ENCODE data around the gene KCTD20. TPM values are rescaled to one million over a fixed set of nuclear protein-coding genes. Genes with fewer than 3 reads are reported as not detected.
A peak's percentile ranks its signal among the peaks of the same experiment; 100 is the strongest.

KCTD20 gene
- total and polyA plus RNA-seq, 11 donors, result 8.3 to 43.9 (median 27.7) TPM

- DNase-seq (no peak), ATAC-seq (no peak)
- TF ChIP-seq POLR2A (IDR thresholded peaks at IDR 0.05) (no peak), CTCF (IDR thresholded peaks at IDR 0.05) (no peak)
- Histone ChIP-seq H3K4me1 (peaks cover 0 to 13% (median 6%) of the 10 kb centered on the region in 12 donors), H3K9me3 (no peaks in the 10 kb centered on the region), H3K4me3 (no peak overlapping the region), H3K36me3 (no peaks in the 10 kb centered on the region), H3K27me3 (no peaks in the 10 kb centered on the region), H3K27ac (no peak overlapping the region)
- intact Hi-C loops (cut with DNase I), result loop anchor here in 5 of 10 donors (10.0 kb wide), 4 partner anchors 168 to 338 kb away; partner anchors contain the start of gene SRSF3 (in 1 of the 5)
- WGBS, 4 donors, result 89 to 93% (median 91%) methylated on average over 3 of the region's 3 CpGs
Measured at GRCh38 chr6:36426622-36427021, 16.2 kb upstream of the KCTD20 start.

DNA sequence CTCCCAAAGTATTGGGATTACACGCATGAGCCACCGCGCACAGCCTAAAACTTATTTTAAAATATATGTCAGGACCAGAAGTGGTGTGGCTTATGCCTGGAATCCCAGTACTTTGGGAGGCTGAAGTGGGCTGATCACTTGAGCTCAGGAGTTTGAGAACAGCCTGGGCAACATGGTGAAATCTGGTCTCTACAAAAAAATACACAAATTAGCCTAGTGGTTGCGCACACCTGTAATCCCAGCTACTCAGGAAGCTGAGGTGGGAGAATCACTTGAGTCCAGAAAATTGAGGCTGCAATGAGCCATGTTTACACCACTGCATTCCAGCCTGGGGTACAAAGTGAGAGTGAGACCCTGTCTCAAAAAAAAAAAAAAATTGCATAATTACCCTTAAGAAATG is 13.9 kb upstream of the KCTD20 start:
- no peaks in the 10 kb centered on the region for H3K36me3 ChIP-seq
- TF ChIP-seq CTCF (IDR thresholded peaks at IDR 0.05), result peak in 4 of 12 donors; percentile 10 to 38 (median 16)
- TF ChIP-seq POLR2A (IDR thresholded peaks at IDR 0.05), result no peak
- DNase-seq (no peak), ATAC-seq (no peak)
- no peak overlapping the region for H3K27ac ChIP-seq
- 53 to 97% (median 59%) methylated on average over 4 of the region's 4 CpGs for WGBS, 4 donors
- H3K4me3 ChIP-seq, result no peak overlapping the region
- H3K4me1 ChIP-seq, result peaks cover 0 to 1% (median 0%) of the 10 kb centered on the region in 12 donors
- intact Hi-C loops (cut with DNase I), result loop anchor here in 5 of 10 donors (10.0 kb wide), 4 partner anchors 166 to 336 kb away; partner anchors contain the start of gene SRSF3 (in 1 of the 5)
- no peaks in the 10 kb centered on the region for H3K9me3 ChIP-seq
- no peaks in the 10 kb centered on the region for H3K27me3 ChIP-seq

GRCh38 chr6:36430351-36430750 is 12.4 kb upstream of the KCTD20 start:
- no peaks in the 10 kb centered on the region for H3K27me3 ChIP-seq
- no peaks in the 10 kb centered on the region for H3K9me3 ChIP-seq
- no peaks in the 10 kb centered on the region for H3K4me1 ChIP-seq
- DNase-seq (no peak), ATAC-seq (no peak)
- intact Hi-C loops (cut with DNase I), result no loop called here
- no peak overlapping the region for H3K4me3 ChIP-seq
- WGBS, 4 donors, result 59 to 63% (median 61%) methylated on average over 2 of the region's 2 CpGs
- H3K36me3 ChIP-seq, result no peaks in the 10 kb centered on the region
- H3K27ac ChIP-seq, result no peak overlapping the region
- TF ChIP-seq POLR2A (IDR thresholded peaks at IDR 0.05) (no peak), CTCF (IDR thresholded peaks at IDR 0.05) (no peak)

DNA sequence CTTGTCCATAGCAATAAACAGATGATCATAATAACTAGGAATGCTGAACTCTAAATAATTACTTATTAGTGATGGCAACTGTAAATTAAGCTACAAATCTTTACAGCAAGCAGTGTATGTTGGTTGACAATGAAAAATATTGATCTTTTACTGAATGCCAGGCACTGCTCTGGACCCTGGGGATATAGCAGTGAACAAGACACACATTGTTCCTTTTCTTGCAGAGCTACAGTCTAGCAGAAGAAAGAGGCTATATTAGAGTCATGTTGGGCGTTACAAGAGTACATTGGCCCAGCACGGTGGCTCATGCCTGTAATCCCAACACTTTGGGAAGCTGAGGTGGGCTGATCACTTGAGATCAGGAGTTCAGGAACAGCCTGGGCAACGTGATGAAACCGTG is 11.6 kb upstream of the KCTD20 start:
- TF ChIP-seq POLR2A (IDR thresholded peaks at IDR 0.05) (no peak), CTCF (IDR thresholded peaks at IDR 0.05) (no peak)
- intact Hi-C loops (cut with DNase I), result no loop called here
- H3K9me3 ChIP-seq, result no peaks in the 10 kb centered on the region
- H3K36me3 ChIP-seq, result no peaks in the 10 kb centered on the region
- no peak for ATAC-seq
- no peaks in the 10 kb centered on the region for H3K4me1 ChIP-seq
- H3K27ac ChIP-seq, result no peak overlapping the region
- 77 to 89% (median 86%) methylated on average over 4 of the region's 4 CpGs for WGBS, 4 donors
- no peak overlapping the region for H3K4me3 ChIP-seq
- no peaks in the 10 kb centered on the region for H3K27me3 ChIP-seq
- DNase-seq, result no peak
